CD8-positive, alpha-beta memory T cell (primary cell): ENCODE results near the gene PLA2G4F. TPM values are rescaled to one million over a fixed set of nuclear protein-coding genes. Genes with fewer than 3 reads are reported as not detected.
"Not testable (repeated sequence)": the region's sequence is repeated elsewhere in the genome, so short reads cannot be mapped to it uniquely, and the experiment has no call there.

Experiments
- CTCF ChIA-PET: fragments of 350-600 bp; sonication (Branson Sonifier 250); formaldehyde crosslinking; loops from one replicate; lab custom pipeline; 2021; ENCODE audit warnings: antibody characterized with exemption; lab: Charles Lee
- POLR2A ChIA-PET: fragments of 350-600 bp; sonication (Branson Sonifier 250); formaldehyde crosslinking; loops from one replicate; lab custom pipeline; 2021; ENCODE audit warnings: antibody characterized with exemption; lab: Charles Lee
- DNase-seq, 5 donors: peaks; one replicate each; pipeline versions ENCODE4 v3.0.0 to v3.0.0-alpha.2; 2020 to 2022; ENCODE audit warnings: mixed read lengths in 1 of 5
- H3K27ac ChIP-seq: one replicate; pipeline ENCODE4 v1.7.0; 2013; ENCODE audit warnings: low read depth, mild to moderate bottlenecking, low read length, moderate library complexity
- H3K27me3 ChIP-seq: 2 replicates; pipeline ENCODE4 v1.7.0; 2013; ENCODE audit warnings: low read length, mild to moderate bottlenecking; ENCODE audit not compliant: insufficient read depth, poor library complexity, severe bottlenecking
- H3K36me3 ChIP-seq: 2 replicates; pipeline ENCODE4 v1.7.0; 2013; ENCODE audit warnings: mild to moderate bottlenecking, low read length, moderate library complexity; ENCODE audit not compliant: insufficient read depth
- H3K4me1 ChIP-seq: 2 replicates; pipeline ENCODE4 v1.7.0; 2013; ENCODE audit warnings: mild to moderate bottlenecking, low read length, moderate library complexity; ENCODE audit not compliant: insufficient read depth
- H3K4me3 ChIP-seq: 2 replicates; pipeline ENCODE4 v1.7.0; 2013; ENCODE audit warnings: mild to moderate bottlenecking, low read length
- H3K9me3 ChIP-seq: 2 replicates; pipeline ENCODE4 v1.7.0; 2013; ENCODE audit warnings: mild to moderate bottlenecking, low read length
- H3K27ac Mint-ChIP-seq, 8 donors: one replicate each; pipeline ENCODE4 v1.8.0; 2020 to 2021; ENCODE audit warnings: mixed read lengths in 8 of 8, mild to moderate bottlenecking in 6 of 8, inconsistent platforms in 3 of 8, moderate library complexity in 3 of 8
- H3K27me3 Mint-ChIP-seq, 2 donors: one replicate each; pipeline ENCODE4 v1.8.0; 2020 to 2021; ENCODE audit warnings: mixed read lengths in 2 of 2, mild to moderate bottlenecking in 1 of 2, moderate library complexity in 1 of 2
- H3K36me3 Mint-ChIP-seq, 3 donors: one replicate each; pipeline ENCODE4 v1.8.0; 2020 to 2021; ENCODE audit warnings: mixed read lengths in 3 of 3, inconsistent platforms in 1 of 3, mild to moderate bottlenecking in 1 of 3
- H3K4me1 Mint-ChIP-seq, 3 donors: one replicate each; pipeline ENCODE4 v1.8.0; 2020 to 2021; ENCODE audit warnings: mixed read lengths in 3 of 3, inconsistent platforms in 1 of 3, mild to moderate bottlenecking in 1 of 3
- H3K4me3 Mint-ChIP-seq, 7 donors: one replicate each; pipeline ENCODE4 v1.8.0; 2020 to 2021; ENCODE audit warnings: mixed read lengths in 7 of 7, mild to moderate bottlenecking in 6 of 7, moderate library complexity in 4 of 7, inconsistent platforms in 2 of 7
- H3K9me3 Mint-ChIP-seq, 5 donors: one replicate each; pipeline ENCODE4 v1.8.0; 2020 to 2022; ENCODE audit warnings: mixed read lengths in 5 of 5, mild to moderate bottlenecking in 3 of 5, moderate library complexity in 2 of 5, inconsistent platforms in 1 of 5
- polyA plus RNA-seq: library from polyadenylated mRNA; unstranded; fragments of 300-500 nt; fragmentation: Illumina TruSeq; gene quantifications from one replicate; pipeline ENCODE4 v1.2.3, GENCODE V29; 2021
- total RNA-seq, 2 experiments: library from RNA; stranded (reverse); gene quantifications; one replicate each; pipeline ENCODE4 v1.2.3, GENCODE V29; 2021

PLA2G4F gene
- total and polyA plus RNA-seq, 3 experiments from 2014 or later, result not detected

- ChIA-PET POLR2A (no interaction called here), CTCF (interaction anchor here (1.5 kb wide), 2 partner anchors 8 to 45 kb away, joined by 3 to 4 read pairs; no protein-coding TSS in a partner anchor)
- no peaks in the 10 kb centered on the region for H3K36me3 ChIP-seq
- H3K4me1 Mint-ChIP-seq, result no peaks in the 10 kb centered on the region
- no peaks in the 10 kb centered on the region for H3K36me3 Mint-ChIP-seq
- no peaks in the 10 kb centered on the region for H3K9me3 ChIP-seq
- no peak overlapping the region for H3K4me3 Mint-ChIP-seq
- no peaks in the 10 kb centered on the region for H3K9me3 Mint-ChIP-seq
- H3K4me3 ChIP-seq, result no peak overlapping the region
- no peaks in the 10 kb centered on the region for H3K4me1 ChIP-seq
- no peaks in the 10 kb centered on the region for H3K27me3 ChIP-seq
- no peak for DNase-seq
- no peak overlapping the region for H3K27ac ChIP-seq
- H3K27me3 Mint-ChIP-seq, result peaks cover 15 to 34% of the 10 kb centered on the region in 2 donors
- H3K27ac Mint-ChIP-seq, result no peak overlapping the region
Observed at GRCh38 chr15:42092398-42093318, 63.8 kb downstream of the PLA2G4F start.

- H3K9me3 Mint-ChIP-seq, DNase-seq, H3K9me3 ChIP-seq, CTCF ChIA-PET, POLR2A ChIA-PET, H3K27me3 ChIP-seq, H3K4me1 Mint-ChIP-seq, H3K36me3 Mint-ChIP-seq, H3K4me3 ChIP-seq, H3K4me3 Mint-ChIP-seq, H3K27ac Mint-ChIP-seq, H3K36me3 ChIP-seq, H3K27ac ChIP-seq, H3K4me1 ChIP-seq: not testable (repeated sequence)
- H3K27me3 Mint-ChIP-seq, result peaks cover 14 to 28% of the 10 kb centered on the region in 2 donors
Observed at GRCh38 chr15:42091753-42092397, 64.6 kb downstream of the PLA2G4F start.

GRCh38 chr15:42090781-42091180 lies 65.7 kb downstream of the PLA2G4F start:
- no peaks in the 10 kb centered on the region for H3K27me3 ChIP-seq
- CTCF ChIA-PET, result no interaction called here
- H3K36me3 Mint-ChIP-seq, result no peaks in the 10 kb centered on the region
- H3K4me3 ChIP-seq, result no peak overlapping the region
- no peaks in the 10 kb centered on the region for H3K9me3 Mint-ChIP-seq
- no peaks in the 10 kb centered on the region for H3K4me1 Mint-ChIP-seq
- H3K27ac Mint-ChIP-seq, result no peak overlapping the region
- no peaks in the 10 kb centered on the region for H3K9me3 ChIP-seq
- POLR2A ChIA-PET, result no interaction called here
- H3K27ac ChIP-seq, result no peak overlapping the region
- peaks cover 12 to 21% of the 10 kb centered on the region in 2 donors for H3K27me3 Mint-ChIP-seq
- no peak for DNase-seq
- no peaks in the 10 kb centered on the region for H3K4me1 ChIP-seq
- H3K36me3 ChIP-seq, result no peaks in the 10 kb centered on the region
- no peak overlapping the region for H3K4me3 Mint-ChIP-seq

- no peaks in the 10 kb centered on the region for H3K4me1 ChIP-seq
- no peak for DNase-seq
- Mint-ChIP-seq H3K9me3 (no peaks in the 10 kb centered on the region), H3K27ac (no peak overlapping the region), H3K36me3 (no peaks in the 10 kb centered on the region), H3K4me1 (no peaks in the 10 kb centered on the region), H3K4me3 (no peak overlapping the region), H3K27me3 (peaks cover 12 to 21% of the 10 kb centered on the region in 2 donors)
- no peaks in the 10 kb centered on the region for H3K9me3 ChIP-seq
- ChIA-PET POLR2A (no interaction called here), CTCF (no interaction called here)
- no peak overlapping the region for H3K4me3 ChIP-seq
- H3K27me3 ChIP-seq, result no peaks in the 10 kb centered on the region
- H3K27ac ChIP-seq, result no peak overlapping the region
- no peaks in the 10 kb centered on the region for H3K36me3 ChIP-seq
Observed at GRCh38 chr15:42090370-42090769, 66.1 kb downstream of the PLA2G4F start.

GRCh38 chr15:42089942-42090341 lies 66.5 kb downstream of the PLA2G4F start:
- Mint-ChIP-seq H3K4me3 (no peak overlapping the region), H3K9me3 (no peaks in the 10 kb centered on the region)
- POLR2A ChIA-PET, result no interaction called here

More at GRCh38 chr15:42089942-42090341, 66.5 kb downstream of the PLA2G4F start:
- H3K4me1 Mint-ChIP-seq, result peaks cover 0 to 2% (median 0%) of the 10 kb centered on the region in 3 donors
- Histone ChIP-seq H3K36me3 (no peaks in the 10 kb centered on the region), H3K9me3 (no peaks in the 10 kb centered on the region), H3K4me3 (no peak overlapping the region), H3K27ac (no peak overlapping the region), H3K27me3 (no peaks in the 10 kb centered on the region), H3K4me1 (no peaks in the 10 kb centered on the region)
- H3K36me3 Mint-ChIP-seq, result no peaks in the 10 kb centered on the region
- CTCF ChIA-PET, result no interaction called here
- DNase-seq, result no peak
- no peak overlapping the region for H3K27ac Mint-ChIP-seq
- peaks cover 12 to 21% of the 10 kb centered on the region in 2 donors for H3K27me3 Mint-ChIP-seq

Other genes with a start within 250 kb of the PLA2G4F start
- gene EHD4, start 184.1 kb downstream of the PLA2G4F start, total RNA-seq, result 10 to 100 TPM; 24.2 to 26.4 TPM
- 11.2 TPM for gene EHD4, start 184.1 kb downstream of the PLA2G4F start, polyA plus RNA-seq
- gene PLA2G4E, start 135.6 kb downstream of the PLA2G4F start, total RNA-seq, result not detected
- not detected for gene PLA2G4E, start 135.6 kb downstream of the PLA2G4F start, polyA plus RNA-seq
- not detected for gene PLA2G4D, start 62.1 kb downstream of the PLA2G4F start, total RNA-seq
- gene PLA2G4D, start 62.1 kb downstream of the PLA2G4F start, polyA plus RNA-seq, result not detected
- 10 to 100 TPM; 45.5 to 49.2 TPM for gene VPS39, start 51.7 kb upstream of the PLA2G4F start, total RNA-seq
- gene VPS39, start 51.7 kb upstream of the PLA2G4F start, polyA plus RNA-seq, result 39.2 TPM
- gene GANC, start 116.6 kb upstream of the PLA2G4F start, total RNA-seq, result 10 to 100 TPM; 18.0 to 19.0 TPM
- gene GANC, start 116.6 kb upstream of the PLA2G4F start, polyA plus RNA-seq, result 12.2 TPM
- 10 to 100 TPM; 44.6 to 47.2 TPM for gene TMEM87A, start 116.8 kb upstream of the PLA2G4F start, total RNA-seq
- 66.3 TPM for gene TMEM87A, start 116.8 kb upstream of the PLA2G4F start, polyA plus RNA-seq
- gene CAPN3, start 202.9 kb upstream of the PLA2G4F start, total RNA-seq, result 1 to 10 TPM; 3.3 to 4.3 TPM
- gene CAPN3, start 202.9 kb upstream of the PLA2G4F start, polyA plus RNA-seq, result 1.1 TPM